ENCODE data around the gene CREB1. TPM values are rescaled to one million over a fixed set of nuclear protein-coding genes. Genes with fewer than 3 reads are reported as not detected.

The CREB1 gene
- total and polyA plus RNA-seq, 10 of the 15 experiments (the other 5 are each of a cell fraction or from before 2014, with no cell fraction given), result 13.4 to 76.9 (median 39.5) TPM

GRCh38 chr2:207529330-207530159 is at the start of gene CREB1 (continued):
- TF ChIP-seq PRDM15 (CRISPR knock-in tag; IDR thresholded peaks at IDR 0.05) (no peak), NR2C2 (IDR thresholded peaks at IDR 0.05; ENCODE audit: borderline replicate concordance, control insufficient read depth, insufficient read length, low read depth) (no peak), CHD4 (IDR thresholded peaks at IDR 0.05) (no peak), TCF12 (IDR thresholded peaks at IDR 0.05; ENCODE audit: low read depth, low read length) (peak; percentile 70), ELK1 (IDR thresholded peaks at IDR 0.05; ENCODE audit: low read depth, low read length) (no peak), SRF (IDR thresholded peaks at IDR 0.05; ENCODE audit: low read depth in 2 of 2, low read length in 2 of 2) (no peak), SKIL (IDR thresholded peaks at IDR 0.05; ENCODE audit: low read depth, poor library complexity, severe bottlenecking) (no peak), CREB1 (IDR thresholded peaks at IDR 0.05; ENCODE audit: low read depth) (peak; percentile 100), IRF3 (IDR thresholded peaks at IDR 0.05) (no peak), BCL11A (IDR thresholded peaks at IDR 0.05; ENCODE audit: low read depth, low read length) (peak; percentile 72), MEF2B (IDR thresholded peaks at IDR 0.05; ENCODE audit: partially characterized antibody, poor library complexity, severe bottlenecking) (peak; percentile 54), CUX1 (IDR thresholded peaks at IDR 0.05; ENCODE audit: insufficient replicate concordance, low read depth, low read length) (no peak), HCFC1 (IDR thresholded peaks at IDR 0.05; ENCODE audit: low read length) (no peak), CBX3 (IDR thresholded peaks at IDR 0.05; ENCODE audit: borderline replicate concordance, low read depth) (no peak), STAT1 (conservative IDR thresholded peaks at IDR 0.05) (no peak), SP1 (IDR thresholded peaks at IDR 0.05; ENCODE audit: low read depth, low read length) (no peak)
